Memory B cell (primary cell): ENCODE results near the gene SH3BP2.

ENCODE experiments used
- ATAC-seq: fragments of 150-1000 bp; cut with Tn5 transposase; 2 replicates; pipeline ENCODE4 v1.10.0; 2021; ENCODE audit warnings: low read depth, mild to moderate bottlenecking, moderate library complexity
- DNase-seq, 2 donors: peaks; one replicate each; pipeline ENCODE4 v3.0.0; 2022; ENCODE audit warnings: low spot score in 2 of 2
- H3K27ac Mint-ChIP-seq: one replicate; pipeline ENCODE4 v1.8.0; 2022; ENCODE audit warnings: mild to moderate bottlenecking, moderate library complexity, mixed read lengths
- H3K27me3 Mint-ChIP-seq: one replicate; pipeline ENCODE4 v1.8.0; 2022; ENCODE audit warnings: mixed read lengths
- H3K36me3 Mint-ChIP-seq: one replicate; pipeline ENCODE4 v1.8.0; 2022; ENCODE audit warnings: mild to moderate bottlenecking, mixed read lengths
- H3K4me1 Mint-ChIP-seq: one replicate; pipeline ENCODE4 v1.8.0; 2022; ENCODE audit warnings: mixed read lengths
- H3K4me3 Mint-ChIP-seq: one replicate; pipeline ENCODE4 v1.8.0; 2022; ENCODE audit warnings: mild to moderate bottlenecking, moderate library complexity, mixed read lengths
- H3K9me3 Mint-ChIP-seq: one replicate; pipeline ENCODE4 v1.8.0; 2022; ENCODE audit warnings: mixed read lengths

The SH3BP2 gene

GRCh38 chr4:2810388-2810787 lies 17.5 kb downstream of the SH3BP2 start:
- DNase-seq, result no peak
- Mint-ChIP-seq H3K27ac (no peak overlapping the region), H3K27me3 (no peaks in the 10 kb centered on the region), H3K9me3 (no peaks in the 10 kb centered on the region), H3K4me1 (peaks cover 68% of the 10 kb centered on the region), H3K4me3 (no peak overlapping the region), H3K36me3 (no peaks in the 10 kb centered on the region)
- no peak for ATAC-seq

- ATAC-seq (peak; percentile 88), DNase-seq (peak; percentile 51 to 59)
- no peaks in the 10 kb centered on the region for H3K36me3 Mint-ChIP-seq
- H3K4me1 Mint-ChIP-seq, result peaks cover 61% of the 10 kb centered on the region
- H3K9me3 Mint-ChIP-seq, result no peaks in the 10 kb centered on the region
- peak overlapping the region; percentile 93 for H3K4me3 Mint-ChIP-seq
- peak overlapping the region; percentile 89 for H3K27ac Mint-ChIP-seq
- H3K27me3 Mint-ChIP-seq, result no peaks in the 10 kb centered on the region
Observed at GRCh38 chr4:2811830-2812611, 19.1 kb downstream of the SH3BP2 start.

- peaks cover 60% of the 10 kb centered on the region for H3K4me1 Mint-ChIP-seq
- H3K9me3 Mint-ChIP-seq, result no peaks in the 10 kb centered on the region
- no peaks in the 10 kb centered on the region for H3K27me3 Mint-ChIP-seq
- peak overlapping the region; percentile 93 for H3K4me3 Mint-ChIP-seq
- peak; percentile 5 for ATAC-seq
- H3K27ac Mint-ChIP-seq, result peak overlapping the region; percentile 89
- H3K36me3 Mint-ChIP-seq, result no peaks in the 10 kb centered on the region
- DNase-seq, result no peak
Observed at GRCh38 chr4:2812612-2813354, 19.9 kb downstream of the SH3BP2 start.

DNA sequence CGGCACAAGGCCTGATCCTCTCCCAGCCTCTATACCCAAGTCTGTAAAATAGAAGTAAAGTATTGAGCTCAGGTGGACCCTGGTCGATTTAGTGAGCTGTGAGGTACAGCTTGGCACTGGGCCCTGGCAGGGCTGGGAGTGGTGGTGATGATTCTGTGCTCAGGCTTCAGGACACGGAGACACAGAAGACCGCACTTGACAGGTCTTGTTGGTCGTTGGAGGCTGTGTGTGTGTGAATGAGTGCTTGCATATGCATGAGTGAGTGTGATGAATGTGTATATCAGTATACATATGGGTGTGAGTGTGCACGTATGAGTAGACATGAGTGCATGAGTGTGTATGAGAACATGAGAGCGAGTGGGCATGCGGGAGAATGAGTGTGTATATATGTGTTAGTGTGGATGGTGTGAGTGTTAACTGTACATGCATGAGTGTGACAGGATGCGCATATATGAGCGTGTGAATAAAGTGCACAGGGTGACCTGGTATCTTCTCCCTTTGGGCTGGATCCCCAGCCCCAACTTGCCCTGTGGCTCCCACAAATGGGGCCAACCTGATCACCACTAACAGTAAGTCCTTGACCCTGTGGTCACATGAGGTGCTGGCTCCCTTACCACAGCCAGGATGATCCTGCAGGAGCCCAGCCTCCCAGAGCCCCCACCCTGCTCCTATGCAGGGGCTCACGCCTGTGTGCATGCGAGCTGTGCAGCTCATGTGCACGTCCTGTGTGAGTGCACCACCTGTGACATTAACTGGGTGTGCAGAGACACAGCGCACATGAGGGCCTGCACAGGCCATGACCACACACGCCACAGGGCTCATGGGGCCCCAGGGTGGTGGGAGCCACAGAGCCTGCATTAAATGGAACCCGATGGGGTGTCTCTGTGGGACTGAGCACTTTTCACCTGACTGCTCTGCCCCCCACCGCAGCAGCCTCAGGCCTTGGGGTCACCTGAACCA lies 20.8 kb downstream of the SH3BP2 start:
- no peak for ATAC-seq
- H3K27me3 Mint-ChIP-seq, result no peaks in the 10 kb centered on the region
- no peaks in the 10 kb centered on the region for H3K36me3 Mint-ChIP-seq
- H3K4me3 Mint-ChIP-seq, result peak overlapping the region; percentile 93
- DNase-seq, result no peak
- H3K4me1 Mint-ChIP-seq, result peaks cover 56% of the 10 kb centered on the region
- no peaks in the 10 kb centered on the region for H3K9me3 Mint-ChIP-seq
- no peak overlapping the region for H3K27ac Mint-ChIP-seq

DNA sequence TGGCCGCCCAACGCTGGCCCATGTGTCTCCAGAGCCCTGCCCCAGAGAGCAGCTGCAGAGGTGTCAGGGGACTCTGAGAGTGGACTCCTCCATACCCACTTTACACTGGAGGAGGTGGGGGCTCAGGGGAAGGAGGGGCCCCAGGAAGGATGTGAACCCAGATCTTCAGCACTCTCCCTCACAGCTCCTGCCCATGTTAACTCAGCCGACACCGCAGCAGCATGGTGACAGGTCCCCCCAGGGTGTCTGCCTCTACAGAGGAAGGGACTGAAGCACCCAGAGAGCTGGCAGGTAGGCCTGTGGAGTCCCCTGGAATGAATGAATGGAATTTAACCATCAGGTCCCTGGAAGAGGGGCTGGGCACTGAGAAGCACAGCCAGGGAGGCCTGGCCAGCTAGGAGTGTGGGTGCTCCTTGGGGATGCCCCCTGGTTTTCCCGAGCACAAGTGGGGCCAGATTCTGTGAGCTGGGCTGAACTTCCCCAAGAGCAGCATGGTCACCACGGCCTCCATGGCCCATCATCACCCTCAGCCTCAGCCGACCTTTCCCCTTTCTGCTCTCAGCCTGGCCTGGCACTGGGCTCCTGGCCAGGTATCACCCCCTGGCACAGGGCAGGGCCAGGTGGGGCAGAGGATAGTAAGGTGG lies 21.9 kb downstream of the SH3BP2 start:
- Mint-ChIP-seq H3K4me1 (peaks cover 57% of the 10 kb centered on the region), H3K9me3 (no peaks in the 10 kb centered on the region), H3K27ac (no peak overlapping the region), H3K4me3 (no peak overlapping the region), H3K36me3 (no peaks in the 10 kb centered on the region), H3K27me3 (no peaks in the 10 kb centered on the region)
- DNase-seq (no peak), ATAC-seq (no peak)

DNA sequence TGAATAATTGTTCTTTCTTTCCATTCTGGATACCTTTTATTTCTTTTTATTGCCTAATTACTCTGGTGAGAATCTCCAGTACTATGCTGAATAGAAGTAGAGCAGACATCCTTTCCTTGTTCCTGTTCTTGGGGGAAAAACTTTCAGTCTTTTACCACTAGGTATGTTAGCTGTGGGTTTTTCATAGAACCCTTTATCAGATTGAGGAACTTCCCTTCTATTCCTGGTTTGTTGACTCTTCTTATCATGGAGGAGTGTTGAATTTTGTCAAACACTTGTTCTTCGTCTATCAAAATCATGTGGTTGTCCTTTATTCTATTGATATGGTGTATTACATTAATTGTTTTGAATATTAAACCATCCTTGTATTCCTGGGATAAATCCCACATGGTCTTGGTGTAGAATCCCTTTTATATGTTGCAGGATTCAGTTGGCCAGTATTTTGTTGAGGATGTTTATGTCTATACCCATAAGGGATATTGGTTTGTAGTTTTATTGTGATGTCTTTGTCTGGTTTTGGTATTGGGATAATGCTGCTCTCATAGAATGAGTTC lies 23.6 kb downstream of the SH3BP2 start:
- H3K36me3 Mint-ChIP-seq, result no peaks in the 10 kb centered on the region
- DNase-seq (no peak), ATAC-seq (no peak)
- H3K27ac Mint-ChIP-seq, result peak overlapping the region; percentile 4
- H3K9me3 Mint-ChIP-seq, result no peaks in the 10 kb centered on the region
- no peaks in the 10 kb centered on the region for H3K27me3 Mint-ChIP-seq
- peaks cover 45% of the 10 kb centered on the region for H3K4me1 Mint-ChIP-seq
- H3K4me3 Mint-ChIP-seq, result peak overlapping the region; percentile 85

GRCh38 chr4:2817137-2817536 lies 24.3 kb downstream of the SH3BP2 start:
- ATAC-seq, result no peak
- H3K36me3 Mint-ChIP-seq, result no peaks in the 10 kb centered on the region
- H3K27me3 Mint-ChIP-seq, result no peaks in the 10 kb centered on the region
- no peak for DNase-seq
- peaks cover 39% of the 10 kb centered on the region for H3K4me1 Mint-ChIP-seq
- no peaks in the 10 kb centered on the region for H3K9me3 Mint-ChIP-seq
- H3K4me3 Mint-ChIP-seq, result peak overlapping the region; percentile 85
- peak overlapping the region; percentile 4 for H3K27ac Mint-ChIP-seq

DNA sequence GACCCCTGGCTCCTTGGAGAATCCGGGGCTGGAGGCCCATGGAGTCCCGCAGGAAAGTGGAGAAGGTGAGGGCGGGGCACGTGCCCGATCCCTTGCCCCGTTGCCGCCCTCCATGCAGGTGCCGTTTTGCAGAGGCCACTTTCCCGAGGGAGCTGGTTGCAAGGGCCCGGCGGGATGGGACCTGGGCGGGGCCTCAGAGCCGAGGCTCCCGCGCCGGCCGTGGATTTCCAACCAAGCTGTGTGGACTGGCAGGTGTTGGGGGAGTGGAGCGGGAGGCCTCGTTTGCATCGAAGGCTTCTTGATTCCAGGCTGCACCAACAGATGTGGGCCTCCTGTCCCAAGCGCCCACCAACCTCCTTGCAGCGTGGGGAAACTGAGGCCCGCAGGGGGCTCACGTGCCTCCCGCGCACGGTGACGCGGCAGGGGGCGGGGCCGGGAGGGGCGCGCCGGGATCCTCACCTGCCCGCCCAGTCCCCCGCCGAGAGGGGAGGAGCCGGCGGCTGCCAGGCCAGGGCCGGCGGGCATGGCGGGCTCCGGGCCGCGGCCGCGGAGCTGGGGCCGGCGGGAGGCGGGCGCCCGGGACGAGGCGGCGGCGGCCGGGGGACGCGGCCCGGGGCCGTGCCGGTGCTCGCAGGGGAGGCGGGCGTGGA lies 24.9 kb downstream of the SH3BP2 start:
- H3K27me3 Mint-ChIP-seq, result no peaks in the 10 kb centered on the region
- H3K9me3 Mint-ChIP-seq, result no peaks in the 10 kb centered on the region
- peak overlapping the region; percentile 85 for H3K4me3 Mint-ChIP-seq
- H3K27ac Mint-ChIP-seq, result no peak overlapping the region
- no peak for DNase-seq
- H3K4me1 Mint-ChIP-seq, result peaks cover 36% of the 10 kb centered on the region
- H3K36me3 Mint-ChIP-seq, result peaks cover 3% of the 10 kb centered on the region
- ATAC-seq, result peak; percentile 64

DNA sequence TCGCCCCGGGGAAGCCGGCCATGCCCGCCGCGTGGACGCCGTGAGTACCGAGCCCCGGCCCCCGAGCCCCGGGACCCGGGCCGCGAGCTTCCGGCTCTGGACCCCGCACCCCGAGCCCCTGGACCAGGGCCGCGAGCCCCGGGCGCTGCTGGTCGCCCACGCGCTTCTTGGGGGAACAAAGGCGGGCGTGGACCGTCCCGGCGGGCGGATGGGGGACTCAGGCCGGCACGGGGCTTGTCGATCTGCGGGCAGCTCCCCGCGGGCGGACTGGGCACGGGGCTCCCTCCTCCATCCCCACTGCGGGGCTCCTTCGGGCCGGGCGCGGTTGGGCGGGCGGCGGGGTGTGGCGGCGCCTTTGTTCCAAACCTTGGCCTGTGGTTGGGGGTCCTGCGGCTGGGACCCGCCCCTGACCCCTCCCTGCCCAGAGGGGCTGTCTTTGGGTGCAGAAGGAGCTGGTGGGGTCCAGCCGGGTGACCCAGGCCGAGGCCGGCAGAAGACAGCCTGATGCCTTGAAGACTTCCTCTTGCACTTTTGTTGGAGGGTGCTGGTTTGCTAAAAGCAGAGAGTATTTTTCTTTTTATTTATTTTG lies 25.6 kb downstream of the SH3BP2 start:
- H3K4me3 Mint-ChIP-seq, result peak overlapping the region; percentile 68
- H3K9me3 Mint-ChIP-seq, result no peaks in the 10 kb centered on the region
- no peak overlapping the region for H3K27ac Mint-ChIP-seq
- peaks cover 3% of the 10 kb centered on the region for H3K36me3 Mint-ChIP-seq
- ATAC-seq (peak; percentile 25), DNase-seq (no peak)
- H3K27me3 Mint-ChIP-seq, result no peaks in the 10 kb centered on the region
- H3K4me1 Mint-ChIP-seq, result peaks cover 31% of the 10 kb centered on the region

- no peaks in the 10 kb centered on the region for H3K27me3 Mint-ChIP-seq
- DNase-seq, result no peak
- peak overlapping the region; percentile 68 for H3K4me3 Mint-ChIP-seq
- peaks cover 6% of the 10 kb centered on the region for H3K36me3 Mint-ChIP-seq
- no peaks in the 10 kb centered on the region for H3K9me3 Mint-ChIP-seq
- peak overlapping the region; percentile 11 for H3K27ac Mint-ChIP-seq
- peaks cover 23% of the 10 kb centered on the region for H3K4me1 Mint-ChIP-seq
- no peak for ATAC-seq
Observed at GRCh38 chr4:2819244-2820215, 26.6 kb downstream of the SH3BP2 start.

GRCh38 chr4:2820216-2820982 lies 27.5 kb downstream of the SH3BP2 start:
- Mint-ChIP-seq H3K27ac (no peak overlapping the region), H3K4me3 (no peak overlapping the region)

More at GRCh38 chr4:2820216-2820982, 27.5 kb downstream of the SH3BP2 start:
- Mint-ChIP-seq H3K27me3 (no peaks in the 10 kb centered on the region), H3K4me1 (peaks cover 24% of the 10 kb centered on the region), H3K9me3 (no peaks in the 10 kb centered on the region), H3K36me3 (peaks cover 10% of the 10 kb centered on the region)
- no peak for DNase-seq
- ATAC-seq, result no peak
